ENCODE measurements around the gene DNAJB8.

The DNAJB8 gene

GRCh38 chr3:128480278-128480677 is 13.6 kb upstream of the DNAJB8 start:
- Histone ChIP-seq H3K4me2 (ENCODE audit: insufficient read depth, low read length, poor library complexity, severe bottlenecking) (no peak overlapping the region), H4K8ac (ENCODE audit: low read depth, low read length) (no peak overlapping the region), H3K27me3 (ENCODE audit: control insufficient read depth in 3 of 3, insufficient read depth in 3 of 3, low read depth in 1 of 3, low read length in 3 of 3) (peaks cover 31 to 100% (median 84%) of the 10 kb centered on the region in 3 experiments), H3K4me1 (ENCODE audit: control insufficient read depth in 2 of 2, insufficient read depth in 1 of 2, low read depth in 1 of 2, low read length in 2 of 2) (peaks cover 5 to 16% of the 10 kb centered on the region in 2 donors), H4K91ac (ENCODE audit: low read depth, low read length, poor library complexity) (no peak overlapping the region), H2BK15ac (ENCODE audit: low read length) (no peak overlapping the region), H3K79me1 (ENCODE audit: low read depth, low read length) (no peaks in the 10 kb centered on the region), H3K4ac (ENCODE audit: low read length) (no peak overlapping the region), H3K36me3 (replicated peaks in 1 of 2; ENCODE audit: control insufficient read depth in 2 of 2, insufficient read depth in 2 of 2, low read length in 2 of 2) (no peaks in the 10 kb centered on the region), H2BK5ac (ENCODE audit: low read length) (no peak overlapping the region), H3K27ac (replicated peaks; ENCODE audit: low read length) (no peak overlapping the region), H2BK12ac (ENCODE audit: low read length) (no peak overlapping the region), H2AFZ (ENCODE audit: low read length) (no peak overlapping the region), H2AK5ac (ENCODE audit: low read depth, low read length) (no peak overlapping the region), H3K4me3 (ENCODE audit: low read length in 2 of 2) (no peak overlapping the region), H3K9me3 (replicated peaks in 1 of 2; ENCODE audit: control insufficient read depth in 2 of 2, insufficient read depth in 1 of 2, low read depth in 1 of 2, low read length in 2 of 2) (no peaks in the 10 kb centered on the region), H3K14ac (ENCODE audit: low read length) (no peak overlapping the region), H3K9ac (ENCODE audit: low read depth, low read length, poor library complexity) (no peak overlapping the region), H2BK120ac (ENCODE audit: low read depth, low read length) (no peak overlapping the region), H3K18ac (ENCODE audit: low read length) (no peak overlapping the region), H3K23ac (ENCODE audit: low read depth, low read length, poor library complexity) (no peak overlapping the region)
- no CpG with 5 or more reads among the region's 11 CpGs for WGBS, 2 donors (ENCODE audit: extremely low coverage in 2 of 2, insufficient read length in 2 of 2, insufficient replicate concordance in 1 of 2)
- DNase-seq (ENCODE audit: low spot score), result no peak

- H2AK5ac ChIP-seq (ENCODE audit: low read depth, low read length), result no peak overlapping the region
- H3K18ac ChIP-seq (ENCODE audit: low read length), result peak overlapping the region; percentile 21
- no peak overlapping the region for H2BK120ac ChIP-seq (ENCODE audit: low read depth, low read length)
- H3K79me1 ChIP-seq (ENCODE audit: low read depth, low read length), result no peaks in the 10 kb centered on the region
- no peak overlapping the region for H3K27ac ChIP-seq (replicated peaks; ENCODE audit: low read length)
- no peak overlapping the region for H4K91ac ChIP-seq (ENCODE audit: low read depth, low read length, poor library complexity)
- H3K9me3 ChIP-seq (replicated peaks in 1 of 2; ENCODE audit: control insufficient read depth in 2 of 2, insufficient read depth in 1 of 2, low read depth in 1 of 2, low read length in 2 of 2), result no peaks in the 10 kb centered on the region
- H3K36me3 ChIP-seq (replicated peaks in 1 of 2; ENCODE audit: control insufficient read depth in 2 of 2, insufficient read depth in 2 of 2, low read length in 2 of 2), result no peaks in the 10 kb centered on the region
- H2AFZ ChIP-seq (ENCODE audit: low read length), result no peak overlapping the region
- peaks cover 5 to 16% of the 10 kb centered on the region in 2 donors for H3K4me1 ChIP-seq (ENCODE audit: control insufficient read depth in 2 of 2, insufficient read depth in 1 of 2, low read depth in 1 of 2, low read length in 2 of 2)
- no peak overlapping the region for H3K23ac ChIP-seq (ENCODE audit: low read depth, low read length, poor library complexity)
- no peak overlapping the region for H4K8ac ChIP-seq (ENCODE audit: low read depth, low read length)
- H2BK5ac ChIP-seq (ENCODE audit: low read length), result no peak overlapping the region
- DNase-seq (ENCODE audit: low spot score), result no peak
- H3K4me2 ChIP-seq (ENCODE audit: insufficient read depth, low read length, poor library complexity, severe bottlenecking), result no peak overlapping the region
- H3K4me3 ChIP-seq (ENCODE audit: low read length in 2 of 2), result peak overlapping the region in 1 of 2 donors; percentile 15
- peaks cover 26 to 100% (median 81%) of the 10 kb centered on the region in 3 experiments for H3K27me3 ChIP-seq (ENCODE audit: control insufficient read depth in 3 of 3, insufficient read depth in 3 of 3, low read depth in 1 of 3, low read length in 3 of 3)
- H2BK15ac ChIP-seq (ENCODE audit: low read length), result no peak overlapping the region
- WGBS, 2 donors (ENCODE audit: extremely low coverage in 2 of 2, insufficient read length in 2 of 2, insufficient replicate concordance in 1 of 2), result no CpG with 5 or more reads among the region's 10 CpGs
- no peak overlapping the region for H3K9ac ChIP-seq (ENCODE audit: low read depth, low read length, poor library complexity)
- no peak overlapping the region for H3K14ac ChIP-seq (ENCODE audit: low read length)
- H3K4ac ChIP-seq (ENCODE audit: low read length), result no peak overlapping the region
- H2BK12ac ChIP-seq (ENCODE audit: low read length), result no peak overlapping the region
Measured at GRCh38 chr3:128479558-128480086, 12.9 kb upstream of the DNAJB8 start.

- H2BK5ac ChIP-seq (ENCODE audit: low read length), result no peak overlapping the region
- H4K91ac ChIP-seq (ENCODE audit: low read depth, low read length, poor library complexity), result no peak overlapping the region
- no peak overlapping the region for H3K14ac ChIP-seq (ENCODE audit: low read length)
- H3K4me2 ChIP-seq (ENCODE audit: insufficient read depth, low read length, poor library complexity, severe bottlenecking), result no peak overlapping the region
- no peaks in the 10 kb centered on the region for H3K36me3 ChIP-seq (replicated peaks in 1 of 2; ENCODE audit: control insufficient read depth in 2 of 2, insufficient read depth in 2 of 2, low read length in 2 of 2)
- H3K4me3 ChIP-seq (ENCODE audit: low read length in 2 of 2), result no peak overlapping the region
- peak overlapping the region; percentile 12 for H3K18ac ChIP-seq (ENCODE audit: low read length)
- no peak overlapping the region for H2BK12ac ChIP-seq (ENCODE audit: low read length)
- H2BK15ac ChIP-seq (ENCODE audit: low read length), result no peak overlapping the region
- H3K9me3 ChIP-seq (replicated peaks in 1 of 2; ENCODE audit: control insufficient read depth in 2 of 2, insufficient read depth in 1 of 2, low read depth in 1 of 2, low read length in 2 of 2), result no peaks in the 10 kb centered on the region
- DNase-seq (ENCODE audit: low spot score), result no peak
- no peak overlapping the region for H2AK5ac ChIP-seq (ENCODE audit: low read depth, low read length)
- no peaks in the 10 kb centered on the region for H3K79me1 ChIP-seq (ENCODE audit: low read depth, low read length)
- H2AFZ ChIP-seq (ENCODE audit: low read length), result no peak overlapping the region
- peaks cover 3 to 12% of the 10 kb centered on the region in 2 donors for H3K4me1 ChIP-seq (ENCODE audit: control insufficient read depth in 2 of 2, insufficient read depth in 1 of 2, low read depth in 1 of 2, low read length in 2 of 2)
- H3K9ac ChIP-seq (ENCODE audit: low read depth, low read length, poor library complexity), result no peak overlapping the region
- H3K27me3 ChIP-seq (ENCODE audit: control insufficient read depth in 3 of 3, insufficient read depth in 3 of 3, low read depth in 1 of 3, low read length in 3 of 3), result peaks cover 23 to 100% (median 82%) of the 10 kb centered on the region in 3 experiments
- H3K27ac ChIP-seq (replicated peaks; ENCODE audit: low read length), result no peak overlapping the region
- no peak overlapping the region for H4K8ac ChIP-seq (ENCODE audit: low read depth, low read length)
- no peak overlapping the region for H2BK120ac ChIP-seq (ENCODE audit: low read depth, low read length)
- H3K23ac ChIP-seq (ENCODE audit: low read depth, low read length, poor library complexity), result no peak overlapping the region
- no CpG with 5 or more reads among the region's 11 CpGs for WGBS, 2 donors (ENCODE audit: extremely low coverage in 2 of 2, insufficient read length in 2 of 2, insufficient replicate concordance in 1 of 2)
- no peak overlapping the region for H3K4ac ChIP-seq (ENCODE audit: low read length)
Measured at GRCh38 chr3:128478576-128479506, 12.2 kb upstream of the DNAJB8 start.

- Histone ChIP-seq H3K4me2 (ENCODE audit: insufficient read depth, low read length, poor library complexity, severe bottlenecking) (no peak overlapping the region), H3K4ac (ENCODE audit: low read length) (no peak overlapping the region), H4K8ac (ENCODE audit: low read depth, low read length) (no peak overlapping the region), H3K9me3 (replicated peaks in 1 of 2; ENCODE audit: control insufficient read depth in 2 of 2, insufficient read depth in 1 of 2, low read depth in 1 of 2, low read length in 2 of 2) (peaks cover 0 to 2% of the 10 kb centered on the region in 2 donors), H2BK15ac (ENCODE audit: low read length) (no peak overlapping the region), H3K36me3 (replicated peaks in 1 of 2; ENCODE audit: control insufficient read depth in 2 of 2, insufficient read depth in 2 of 2, low read length in 2 of 2) (no peaks in the 10 kb centered on the region), H3K4me1 (ENCODE audit: control insufficient read depth in 2 of 2, insufficient read depth in 1 of 2, low read depth in 1 of 2, low read length in 2 of 2) (peaks cover 0 to 5% of the 10 kb centered on the region in 2 donors), H2AK5ac (ENCODE audit: low read depth, low read length) (no peak overlapping the region), H3K4me3 (ENCODE audit: low read length in 2 of 2) (no peak overlapping the region), H2BK12ac (ENCODE audit: low read length) (no peak overlapping the region), H3K23ac (ENCODE audit: low read depth, low read length, poor library complexity) (no peak overlapping the region), H3K9ac (ENCODE audit: low read depth, low read length, poor library complexity) (no peak overlapping the region), H3K14ac (ENCODE audit: low read length) (no peak overlapping the region), H3K27ac (replicated peaks; ENCODE audit: low read length) (no peak overlapping the region), H3K27me3 (ENCODE audit: control insufficient read depth in 3 of 3, insufficient read depth in 3 of 3, low read depth in 1 of 3, low read length in 3 of 3) (peaks cover 18 to 100% (median 80%) of the 10 kb centered on the region in 3 experiments), H2BK120ac (ENCODE audit: low read depth, low read length) (no peak overlapping the region), H3K18ac (ENCODE audit: low read length) (no peak overlapping the region), H3K79me1 (ENCODE audit: low read depth, low read length) (no peaks in the 10 kb centered on the region), H4K91ac (ENCODE audit: low read depth, low read length, poor library complexity) (no peak overlapping the region), H2AFZ (ENCODE audit: low read length) (no peak overlapping the region), H2BK5ac (ENCODE audit: low read length) (no peak overlapping the region)
- DNase-seq (ENCODE audit: low spot score), result no peak
- no CpG with 5 or more reads among the region's 5 CpGs for WGBS, 2 donors (ENCODE audit: extremely low coverage in 2 of 2, insufficient read length in 2 of 2, insufficient replicate concordance in 1 of 2)
Measured at GRCh38 chr3:128476659-128477058, 10.0 kb upstream of the DNAJB8 start.
